GM18498 (cell line): ENCODE results near the gene G2E3.
A peak's percentile ranks its signal among the peaks of the same experiment; 100 is the strongest.
"Not testable (repeated sequence)": the region's sequence is repeated elsewhere in the genome, so short reads cannot be mapped to it uniquely, and the experiment has no call there.

Experiments
- ATAC-seq: cut with Tn5 transposase; IDR thresholded peaks from one replicate; pipeline ENCODE4 v1.9.1; 2021; ENCODE audit warnings: mild to moderate bottlenecking, moderate library complexity; ENCODE audit not compliant: unreplicated experiment

The G2E3 gene

GRCh38 chr14:30600922-30601918 lies 42.3 kb downstream of the G2E3 start:
- ATAC-seq: no peak

GRCh38 chr14:30603402-30603801 lies 44.4 kb downstream of the G2E3 start:
- no peak for ATAC-seq

GRCh38 chr14:30604696-30605095 lies 45.7 kb downstream of the G2E3 start:
- ATAC-seq: not testable (repeated sequence)

- ATAC-seq: no peak
Measured at GRCh38 chr14:30607156-30607780, 48.3 kb downstream of the G2E3 start.

- no peak for ATAC-seq
Measured at GRCh38 chr14:30608533-30609006, 49.6 kb downstream of the G2E3 start.

GRCh38 chr14:30610787-30611343 lies 51.9 kb downstream of the G2E3 start:
- ATAC-seq: no peak

- no peak for ATAC-seq
Measured at GRCh38 chr14:30614155-30614554, 55.2 kb downstream of the G2E3 start.

- peak; percentile 43 for ATAC-seq
Measured at GRCh38 chr14:30620178-30620577, 61.2 kb downstream of the G2E3 start.

- peak; percentile 16 for ATAC-seq
Measured at GRCh38 chr14:30621354-30621939, 62.5 kb downstream of the G2E3 start.

- ATAC-seq: peak; percentile 95
Measured at GRCh38 chr14:30621940-30622830, 63.2 kb downstream of the G2E3 start, which contains the start of gene SCFD1. TSS of gene SCFD1 (plus strand) at chr14:30622319. CDS start at chr14:30622339, 20 bp downstream.

GRCh38 chr14:30623412-30624131 lies 64.6 kb downstream of the G2E3 start:
- no peak for ATAC-seq

GRCh38 chr14:30624132-30624423 lies 65.1 kb downstream of the G2E3 start:
- ATAC-seq: no peak

GRCh38 chr14:30625533-30625932 lies 66.6 kb downstream of the G2E3 start:
- no peak for ATAC-seq

- not testable (repeated sequence) for ATAC-seq
Measured at GRCh38 chr14:30629432-30629831, 70.5 kb downstream of the G2E3 start.

GRCh38 chr14:30630248-30630647 lies 71.3 kb downstream of the G2E3 start:
- ATAC-seq: no peak

- ATAC-seq: no peak
Measured at GRCh38 chr14:30632730-30633129, 73.8 kb downstream of the G2E3 start.

- no peak for ATAC-seq
Measured at GRCh38 chr14:30638926-30639325, 80.0 kb downstream of the G2E3 start.

GRCh38 chr14:30641207-30641606 lies 82.2 kb downstream of the G2E3 start:
- ATAC-seq: no peak

- not testable (repeated sequence) for ATAC-seq
Measured at GRCh38 chr14:30644462-30644861, 85.5 kb downstream of the G2E3 start.

- no peak for ATAC-seq
Measured at GRCh38 chr14:30645600-30645999, 86.6 kb downstream of the G2E3 start.
